HFFc6 (cell line): ENCODE data around the gene ABHD5. TPM values are rescaled to one million over a fixed set of nuclear protein-coding genes. Genes with fewer than 3 reads are reported as not detected.

ENCODE experiments used
- DNase-seq: peaks from one replicate; pipeline ENCODE4 v3.0.0-alpha.2; 2018
- H3K27ac Mint-ChIP-seq: 2 replicates; pipeline ENCODE4 v1.8.0; 2020; ENCODE audit warnings: mild to moderate bottlenecking, mixed read lengths
- H3K27me3 Mint-ChIP-seq: 2 replicates; pipeline ENCODE4 v1.8.0; 2021; ENCODE audit warnings: mild to moderate bottlenecking, moderate library complexity, mixed read lengths; ENCODE audit not compliant: insufficient read depth
- H3K36me3 Mint-ChIP-seq: 2 replicates; pipeline ENCODE4 v1.8.0; 2021; ENCODE audit warnings: low read depth, mixed read lengths
- H3K4me1 Mint-ChIP-seq: 2 replicates; pipeline ENCODE4 v1.8.0; 2020; ENCODE audit warnings: low read depth, mixed read lengths
- H3K4me3 Mint-ChIP-seq: 2 replicates; pipeline ENCODE4 v1.8.0; 2020; ENCODE audit warnings: mild to moderate bottlenecking, moderate library complexity, mixed read lengths
- H3K9me3 Mint-ChIP-seq: 2 replicates; pipeline ENCODE4 v1.8.0; 2020; ENCODE audit warnings: mild to moderate bottlenecking, mixed read lengths
- CTCF ChIP-seq: fragments of 200-600 bp; sonication (generic); IDR thresholded peaks from 2 replicates; pipeline ENCODE4 v1.5.0; 2021; ENCODE audit warnings: antibody characterized with exemption, mild to moderate bottlenecking
- total RNA-seq, 6 experiments: library from RNA; stranded (reverse); fragmentation: NEBNext Ultra II Directional; extraction: Animal tissue kit (Norgen Biotek cat#: 25700); gene quantifications; 2 replicates in 1 of 6; 3 replicates in 5 of 6; pipeline ENCODE4 v1.2.3, GENCODE V29; 2021

ABHD5 gene
- total RNA-seq, 6 experiments from 2014 or later: 16.0 to 25.8 (median 18.1) TPM

- Mint-ChIP-seq H3K36me3 (no peaks in the 10 kb centered on the region), H3K4me1 (peaks cover 66% of the 10 kb centered on the region), H3K4me3 (peak overlapping the region; percentile 16; the same call in 1 of the 2 replicates), H3K27me3 (peaks cover 1% of the 10 kb centered on the region; the same call in 1 of the 2 replicates), H3K27ac (no peak overlapping the region), H3K9me3 (no peaks in the 10 kb centered on the region)
- TF ChIP-seq CTCF: no peak
- DNase-seq: no peak
Observed at GRCh38 chr3:43692971-43693370, 2.2 kb downstream of the ABHD5 start.

GRCh38 chr3:43693594-43693993, 2.9 kb downstream of the ABHD5 start:
- Mint-ChIP-seq H3K36me3 (no peaks in the 10 kb centered on the region), H3K4me1 (peaks cover 66% of the 10 kb centered on the region), H3K27me3 (peaks cover 1% of the 10 kb centered on the region; the same call in 1 of the 2 replicates), H3K4me3 (peak overlapping the region; percentile 30), H3K27ac (peak overlapping the region; percentile 12; the same call in 1 of the 2 replicates), H3K9me3 (no peaks in the 10 kb centered on the region)
- no peak for TF ChIP-seq CTCF
- DNase-seq: no peak

GRCh38 chr3:43695443-43695842, 4.7 kb downstream of the ABHD5 start:
- no peak for TF ChIP-seq CTCF
- Mint-ChIP-seq H3K27ac (no peak overlapping the region), H3K27me3 (peaks cover under 1% of the 10 kb centered on the region; the same call in 1 of the 2 replicates), H3K36me3 (no peaks in the 10 kb centered on the region), H3K9me3 (no peaks in the 10 kb centered on the region), H3K4me3 (no peak overlapping the region), H3K4me1 (peaks cover 58% of the 10 kb centered on the region)
- DNase-seq: no peak

- H3K27me3 Mint-ChIP-seq: no peaks in the 10 kb centered on the region
- H3K4me3 Mint-ChIP-seq: no peak overlapping the region
- H3K36me3 Mint-ChIP-seq: no peaks in the 10 kb centered on the region
- no peaks in the 10 kb centered on the region for H3K9me3 Mint-ChIP-seq
- DNase-seq: no peak
- H3K4me1 Mint-ChIP-seq: peaks cover 56% of the 10 kb centered on the region
- no peak for TF ChIP-seq CTCF
- no peak overlapping the region for H3K27ac Mint-ChIP-seq
Observed at GRCh38 chr3:43695863-43696262, 5.1 kb downstream of the ABHD5 start.

GRCh38 chr3:43696441-43696840, 5.7 kb downstream of the ABHD5 start:
- H3K27ac Mint-ChIP-seq: no peak overlapping the region
- H3K36me3 Mint-ChIP-seq: no peaks in the 10 kb centered on the region
- peaks cover 55% of the 10 kb centered on the region for H3K4me1 Mint-ChIP-seq
- DNase-seq: no peak
- TF ChIP-seq CTCF: no peak
- no peaks in the 10 kb centered on the region for H3K27me3 Mint-ChIP-seq
- H3K9me3 Mint-ChIP-seq: no peaks in the 10 kb centered on the region
- no peak overlapping the region for H3K4me3 Mint-ChIP-seq

DNA sequence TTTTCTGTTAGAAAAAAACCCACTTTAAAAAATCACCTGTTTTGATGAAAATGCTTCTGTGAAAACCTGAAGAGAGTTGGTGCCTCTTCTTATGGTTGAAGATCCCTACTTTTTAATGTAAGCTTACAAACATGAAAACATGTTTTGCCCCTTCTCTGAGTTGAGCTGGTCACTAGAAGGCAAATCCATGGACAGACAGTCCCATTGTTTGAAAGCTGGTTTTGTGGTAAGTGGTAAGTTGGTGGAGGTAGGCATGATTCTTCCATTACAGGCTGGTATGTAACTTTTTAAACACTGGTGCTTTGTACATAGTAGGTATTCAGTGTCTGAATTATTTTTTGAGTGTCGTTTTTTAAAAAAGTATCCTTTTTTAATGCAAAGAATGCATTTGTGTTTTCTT, 6.1 kb downstream of the ABHD5 start:
- H3K4me1 Mint-ChIP-seq: peaks cover 50% of the 10 kb centered on the region
- no peaks in the 10 kb centered on the region for H3K9me3 Mint-ChIP-seq
- H3K4me3 Mint-ChIP-seq: no peak overlapping the region
- TF ChIP-seq CTCF: no peak
- no peak for DNase-seq
- no peaks in the 10 kb centered on the region for H3K27me3 Mint-ChIP-seq
- no peaks in the 10 kb centered on the region for H3K36me3 Mint-ChIP-seq
- H3K27ac Mint-ChIP-seq: no peak overlapping the region
